Cardiac muscle cell (in vitro differentiated cells and primary cell): ENCODE data around the gene HIGD1B. TPM values are rescaled to one million over a fixed set of nuclear protein-coding genes. Genes with fewer than 3 reads are reported as not detected.

Source experiments
- DNase-seq, 2 donors: peaks; one replicate each; pipeline versions ENCODE4 v3.0.0 to v3.0.0-alpha.2; 2010 to 2017; ENCODE audit warnings: low read depth in 1 of 2, low spot score in 1 of 2
- H3K27ac ChIP-seq: fragments of 200-600 bp; sonication (generic); 2 replicates; pipeline ENCODE4 v1.5.1; 2016
- H3K27me3 ChIP-seq: fragments of 200-600 bp; sonication (generic); 2 replicates; pipeline ENCODE4 v1.6.0; 2016; ENCODE audit warnings: control low read depth
- H3K36me3 ChIP-seq: fragments of 200-600 bp; sonication (generic); 2 replicates; pipeline ENCODE4 v1.5.1; 2016; ENCODE audit warnings: control low read depth
- H3K4me1 ChIP-seq: fragments of 200-600 bp; sonication (generic); 2 replicates; pipeline ENCODE4 v1.8.1; 2017; ENCODE audit warnings: low read depth, mild to moderate bottlenecking, mixed run types
- H3K4me3 ChIP-seq: fragments of 200-600 bp; sonication (generic); 2 replicates; pipeline ENCODE4 v1.5.1; 2016; ENCODE audit warnings: mild to moderate bottlenecking
- H3K9me3 ChIP-seq: fragments of 200-600 bp; sonication (generic); 2 replicates; pipeline ENCODE4 v1.5.1; 2017; ENCODE audit warnings: low read depth, mild to moderate bottlenecking, control low read depth
- CTCF ChIP-seq: IDR thresholded peaks from 2 replicates; pipeline ENCODE4 v1.5.1; 2012; ENCODE audit warnings: low read depth, mild to moderate bottlenecking, low read length
- polyA plus RNA-seq: library from polyadenylated mRNA; unstranded; fragments of >200 nt; fragmentation: Nextera tagmentation; extraction: Ambion mirVana; gene quantifications from 2 replicates; pipeline ENCODE4 v1.2.1, GENCODE V29; 2016
- total RNA-seq: library from RNA; depleted of rRNA; stranded (reverse); fragments of >200 nt; gene quantifications from 2 replicates; pipeline ENCODE4 v1.2.3, GENCODE V29; 2016

The HIGD1B gene
- total and polyA plus RNA-seq, 2 experiments from 2014 or later: 0.55 TPM; not detected in 1

- TF ChIP-seq CTCF: no peak
- H3K27ac ChIP-seq: no peak overlapping the region
- H3K4me3 ChIP-seq: no peak overlapping the region
- H3K9me3 ChIP-seq: no peaks in the 10 kb centered on the region
- peaks cover 3% of the 10 kb centered on the region for H3K4me1 ChIP-seq
- no peak for DNase-seq
- H3K27me3 ChIP-seq: no peaks in the 10 kb centered on the region
- H3K36me3 ChIP-seq: peaks cover 45% of the 10 kb centered on the region
These were observed 39.3 kb downstream of the HIGD1B start for GRCh38 chr17:44887016-44887415.

GRCh38 chr17:44887971-44888954 lies 40.6 kb downstream of the HIGD1B start:
- no peak for DNase-seq
- H3K9me3 ChIP-seq: no peaks in the 10 kb centered on the region
- H3K36me3 ChIP-seq: peaks cover 45% of the 10 kb centered on the region
- no peaks in the 10 kb centered on the region for H3K27me3 ChIP-seq
- H3K4me3 ChIP-seq: no peak overlapping the region
- peaks cover 3% of the 10 kb centered on the region for H3K4me1 ChIP-seq
- H3K27ac ChIP-seq: peak overlapping the region; percentile 20
- TF ChIP-seq CTCF: no peak

DNA sequence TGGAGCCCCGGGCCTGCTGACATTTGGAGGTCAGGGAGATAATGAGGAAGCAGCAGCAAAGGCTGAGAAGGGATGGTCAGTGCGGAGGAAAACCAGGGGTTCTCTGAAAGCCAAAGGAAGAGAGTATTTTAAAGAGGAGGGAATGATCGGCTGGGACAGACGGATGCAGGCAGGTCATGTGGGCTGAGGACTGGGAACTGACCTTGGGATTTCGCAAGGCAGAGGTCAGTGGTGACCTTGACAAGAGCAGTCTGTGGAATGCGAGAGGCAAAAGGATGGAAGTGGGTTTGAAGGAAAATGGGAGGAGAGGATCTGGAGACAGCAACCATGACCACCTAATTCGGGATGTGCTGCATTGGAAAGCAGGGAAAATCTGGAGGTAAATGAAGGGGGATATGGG lies 41.3 kb downstream of the HIGD1B start:
- Histone ChIP-seq H3K9me3 (no peaks in the 10 kb centered on the region), H3K4me1 (peaks cover 3% of the 10 kb centered on the region), H3K27ac (peak overlapping the region; percentile 20), H3K4me3 (no peak overlapping the region), H3K27me3 (no peaks in the 10 kb centered on the region), H3K36me3 (peaks cover 40% of the 10 kb centered on the region)
- no peak for DNase-seq
- TF ChIP-seq CTCF: no peak

- Histone ChIP-seq H3K36me3 (peaks cover 14% of the 10 kb centered on the region), H3K4me1 (peaks cover 3% of the 10 kb centered on the region), H3K27me3 (no peaks in the 10 kb centered on the region), H3K27ac (no peak overlapping the region), H3K9me3 (no peaks in the 10 kb centered on the region), H3K4me3 (no peak overlapping the region)
- no peak for DNase-seq
- no peak for TF ChIP-seq CTCF
These were observed 44.6 kb downstream of the HIGD1B start for GRCh38 chr17:44892250-44892649.

GRCh38 chr17:44894642-44895041 lies 47.0 kb downstream of the HIGD1B start:
- no peak for DNase-seq
- Histone ChIP-seq H3K27ac (no peak overlapping the region), H3K27me3 (no peaks in the 10 kb centered on the region), H3K36me3 (peaks cover 14% of the 10 kb centered on the region), H3K4me3 (no peak overlapping the region), H3K4me1 (peaks cover 6% of the 10 kb centered on the region), H3K9me3 (no peaks in the 10 kb centered on the region)
- no peak for TF ChIP-seq CTCF
